H7 (cell line): ENCODE measurements around the gene SIGLEC6. TPM values are rescaled to one million over a fixed set of nuclear protein-coding genes. Genes with fewer than 3 reads are reported as not detected.

ENCODE experiments used
- total RNA-seq: library from RNA; depleted of rRNA; stranded (reverse); fragments of >200 nt; shearing (Covaris generic); gene quantifications from 2 replicates; pipeline ENCODE4 v1.2.3, GENCODE V29; 2014; rRNA removed

SIGLEC6 gene
- total RNA-seq, 1 experiment from 2014 or later, result not detected

Other genes starting within 250 kb of the SIGLEC6 start
- 18.2 and 24.5 TPM in 2 replicates for gene IGLON5, start 220.0 kb downstream of the SIGLEC6 start, total RNA-seq
- 9.6 and 13.2 TPM in 2 replicates for gene VSIG10L, start 189.5 kb downstream of the SIGLEC6 start, total RNA-seq
- gene ETFB, start 165.3 kb downstream of the SIGLEC6 start, total RNA-seq, result 106 and 125 TPM in 2 replicates
- gene CLDND2, start 162.7 kb downstream of the SIGLEC6 start, total RNA-seq, result 0.89 and 1.2 TPM in 2 replicates
- not detected in 2 replicates for gene NKG7, start 159.0 kb downstream of the SIGLEC6 start, total RNA-seq
- gene LIM2, start 143.7 kb downstream of the SIGLEC6 start, total RNA-seq, result not detected in 2 replicates
- gene C19orf84, start 141.1 kb downstream of the SIGLEC6 start, total RNA-seq, result 3.2 and 5.4 TPM in 2 replicates
- not detected in 2 replicates for gene SIGLEC10, start 114.0 kb downstream of the SIGLEC6 start, total RNA-seq
- gene SIGLEC8, start 73.2 kb downstream of the SIGLEC6 start, total RNA-seq, result not detected in 2 replicates
- gene CEACAM18, start 53.1 kb downstream of the SIGLEC6 start, total RNA-seq, result not detected in 2 replicates
- gene SIGLEC12, start 29.9 kb downstream of the SIGLEC6 start, total RNA-seq, result not detected in 2 replicates
- 2.4 and 3.0 TPM in 2 replicates for gene ZNF175, start 39.6 kb upstream of the SIGLEC6 start, total RNA-seq
- not detected in 2 replicates for gene SIGLEC5, start 98.7 kb upstream of the SIGLEC6 start, total RNA-seq
- not detected in 2 replicates for gene SIGLEC14, start 115.2 kb upstream of the SIGLEC6 start, total RNA-seq
- 6.3 and 15.0 TPM in 2 replicates for gene SPACA6, start 161.7 kb upstream of the SIGLEC6 start, total RNA-seq
- 0.37 TPM in 1 of 2 replicates, not detected in the other for gene HAS1, start 192.3 kb upstream of the SIGLEC6 start, total RNA-seq
- not detected in 2 replicates for gene FPR1, start 220.2 kb upstream of the SIGLEC6 start, total RNA-seq
- gene FPR2, start 229.5 kb upstream of the SIGLEC6 start, total RNA-seq, result not detected in 2 replicates